A549 (cell line): ENCODE data around the gene LAGE3. TPM values are rescaled to one million over a fixed set of nuclear protein-coding genes. Genes with fewer than 3 reads are reported as not detected.

Experiments used
- ATAC-seq, 2 experiments: fragments of 200-7000 bp in 1 of 2; fragments of >200 bp in 1 of 2; cut with Nextera tagmentation in 1 of 2; cut with Tn5 transposase in 1 of 2; 3 replicates each; pipeline versions ENCODE4 v1.8.0 to v1.9.1; 2018 to 2020; ENCODE audit warnings: mild to moderate bottlenecking in 1 of 2, moderate library complexity in 1 of 2
- CTCF ChIA-PET: fragments of 300-600 bp; sonication (Branson Sonifier 250); formaldehyde crosslinking; extraction: SDS; loops from one replicate; lab custom pipeline; 2021; ENCODE audit warnings: antibody characterized with exemption, inconsistent platforms; lab: Yijun Ruan, JAX
- POLR2A ChIA-PET: fragments of 350-600 bp; formaldehyde crosslinking; extraction: SDS; loops from one replicate; lab custom pipeline; 2021; ENCODE audit warnings: antibody characterized with exemption, inconsistent platforms; lab: Yijun Ruan, JAX
- DNase-seq, 2 experiments: peaks; one replicate each; pipeline versions ENCODE4 v3.0.0 to v3.0.0-alpha.2; 2011 to 2016; ENCODE audit warnings: low read depth in 1 of 2, low spot score in 1 of 2
- FAIRE-seq: peaks from 2 replicates; lab custom pipeline; 2011; peaks lifted over from hg19 to GRCh38; lab: Jason Lieb, UNC
- H3K27ac ChIP-seq, 2 experiments: fragments of >200 bp; sonication (Bioruptor Twin); formaldehyde crosslinking; 3 replicates each; pipeline ENCODE4 v1.5.1; 2016 to 2017
- H3K4me1 ChIP-seq: fragments of >200 bp; sonication (Bioruptor Twin); formaldehyde crosslinking; 3 replicates; pipeline ENCODE4 v1.6.1; 2016
- H3K4me2 ChIP-seq: fragments of >200 bp; sonication (Bioruptor Twin); formaldehyde crosslinking; 3 replicates; pipeline ENCODE4 v1.6.1; 2016
- H3K4me3 ChIP-seq: fragments of >200 bp; sonication (Bioruptor Twin); formaldehyde crosslinking; 3 replicates; pipeline ENCODE4 v1.5.1; 2016
- H3K9me3 ChIP-seq: fragments of >200 bp; sonication (Bioruptor Twin); formaldehyde crosslinking; 3 replicates; pipeline ENCODE4 v1.6.1; 2016
- E2F6 ChIP-seq: IDR thresholded peaks from 2 replicates; pipeline ENCODE4 v1.6.1; 2012; ENCODE audit warnings: low read depth, borderline replicate concordance
- EHMT2 ChIP-seq: fragments of 200-600 bp; sonication (generic); IDR thresholded peaks from 2 replicates; pipeline ENCODE4 v1.6.1; 2016; ENCODE audit warnings: antibody characterized with exemption, low read depth, mild to moderate bottlenecking, moderate library complexity
- EP300 ChIP-seq, 2 experiments: fragments of >200 bp; sonication (Bioruptor Twin); formaldehyde crosslinking; IDR thresholded peaks; 2 replicates in 1 of 2; 3 replicates in 1 of 2; pipeline ENCODE4 v1.6.1; 2016 to 2017
- FOXS1 ChIP-seq: fragments of 250-450 bp; sonication (Bioruptor Pico); IDR thresholded peaks from 2 replicates; pipeline ENCODE4 v1.5.0; 2020; ENCODE audit warnings: mild to moderate bottlenecking, moderate library complexity
- HOXA7 ChIP-seq: fragments of 250-450 bp; sonication (Bioruptor Pico); IDR thresholded peaks from 2 replicates; pipeline ENCODE4 v1.5.0; 2020; ENCODE audit warnings: mild to moderate bottlenecking, moderate library complexity
- HOXB5 ChIP-seq: fragments of 250-450 bp; sonication (Bioruptor Pico); IDR thresholded peaks from 2 replicates; pipeline ENCODE4 v1.5.0; 2020; ENCODE audit warnings: mild to moderate bottlenecking, moderate library complexity
- MYC ChIP-seq: IDR thresholded peaks from 2 replicates; pipeline ENCODE4 v1.6.1; 2012; ENCODE audit warnings: mild to moderate bottlenecking, inconsistent platforms, low read length, improper control_type of control experiment, borderline replicate concordance
- NFE2L2 ChIP-seq: fragments of 150-350 bp; conservative IDR thresholded peaks from 2 replicates; pipeline ENCODE4 v1.6.1; 2014; ENCODE audit warnings: low read length
- NR3C1 ChIP-seq: fragments of >200 bp; sonication (Bioruptor Twin); formaldehyde crosslinking; IDR thresholded peaks from 3 replicates; pipeline ENCODE4 v1.6.1; 2017
- PBX3 ChIP-seq: IDR thresholded peaks from 2 replicates; pipeline ENCODE4 v1.6.1; 2012
- POLR2AphosphoS2 ChIP-seq: conservative IDR thresholded peaks from 2 replicates; pipeline ENCODE4 v1.6.1; 2012; ENCODE audit warnings: low read length, improper control_type of control experiment, inconsistent platforms
- RARB ChIP-seq: fragments of 250-450 bp; sonication (Bioruptor Pico); IDR thresholded peaks from 2 replicates; pipeline ENCODE4 v1.8.0; 2021; ENCODE audit warnings: mild to moderate bottlenecking, moderate library complexity
- RNF2 ChIP-seq: fragments of 200-600 bp; sonication (generic); IDR thresholded peaks from 2 replicates; pipeline ENCODE4 v1.6.1; 2016; ENCODE audit warnings: low read depth, mild to moderate bottlenecking, antibody characterized with exemption, moderate library complexity, borderline replicate concordance
- SMC3 ChIP-seq: fragments of >200 bp; sonication (Bioruptor Twin); formaldehyde crosslinking; IDR thresholded peaks from 3 replicates; pipeline ENCODE4 v1.6.1; 2018; ENCODE audit warnings: inconsistent platforms
- USF2 ChIP-seq: fragments of 450-650 bp; IDR thresholded peaks from 2 replicates; pipeline ENCODE4 v1.6.1; 2014; ENCODE audit warnings: antibody characterized with exemption
- ZNF302 ChIP-seq: fragments of 250-450 bp; sonication (Bioruptor Pico); IDR thresholded peaks from 2 replicates; pipeline ENCODE4 v1.9.0; 2021; ENCODE audit warnings: inconsistent platforms, mild to moderate bottlenecking, moderate library complexity
- ZSCAN20 ChIP-seq: fragments of 250-450 bp; sonication (Bioruptor Pico); IDR thresholded peaks from 2 replicates; pipeline ENCODE4 v1.8.0; 2022; ENCODE audit warnings: mild to moderate bottlenecking, moderate library complexity
- WGBS: methylation state at CpG from one replicate; pipeline ENCODE4 v1.1.6; 2017; ENCODE audit errors: missing lambda C conversion rate; 5-methylcytosine and 5-hydroxymethylcytosine counted together
- polyA plus RNA-seq, 4 experiments: library from polyadenylated mRNA; depleted of rRNA in 3 of 4; stranded (reverse); fragments of >200 nt; fragmentation: RNase III in 1 of 4; extraction: RNeasy Plus Mini Kit Qiagen cat#74134 plus additional on column Dnase treatment in 1 of 4; gene quantifications; 2 replicates in 3 of 4; 3 replicates in 1 of 4; pipeline ENCODE4 v1.2.3, GENCODE V29; 2011 to 2017
- TF ChIP-seq, protein P1 (sequence below): fragments of 200-600 bp; sonication (generic); IDR thresholded peaks from 2 replicates; pipeline ENCODE4 v1.6.1; 2016; ENCODE audit warnings: antibody characterized with exemption, mild to moderate bottlenecking, moderate library complexity

The LAGE3 gene
- polyA plus RNA-seq, 2 of the 4 experiments (the other 2 are of a cell fraction), result 20.6 to 49.7 TPM

- H3K27ac ChIP-seq, result peak overlapping the region; percentile 92 to 96
- peak overlapping the region; percentile 99 for H3K4me3 ChIP-seq
- peaks cover 15% of the 10 kb centered on the region for H3K4me1 ChIP-seq
- no peak for TF ChIP-seq ZSCAN20
- TF ChIP-seq, all 56 proteins: peak for 0
- ChIA-PET CTCF (no interaction called here), POLR2A (interaction anchor here (0.7 kb wide), 1 partner anchor 9 kb away, joined by 3 read pairs; no protein-coding TSS in a partner anchor)
- Histone ChIP-seq H3K9me3 (no peaks in the 10 kb centered on the region), H3K4me2 (peak overlapping the region; percentile 99)
- no peak for FAIRE-seq
- 36% methylated on average over 10 of the region's 10 CpGs for WGBS
- DNase-seq, result no peak
- peak; percentile 48 to 54 for ATAC-seq
Measured at GRCh38 chrX:154443479-154443910, 35.6 kb downstream of the LAGE3 start.

GRCh38 chrX:154441984-154442707, 36.9 kb downstream of the LAGE3 start:
- no peak for DNase-seq
- Histone ChIP-seq H3K9me3 (no peaks in the 10 kb centered on the region), H3K27ac (no peak overlapping the region), H3K4me2 (no peak overlapping the region), H3K4me3 (no peak overlapping the region), H3K4me1 (peaks cover 21% of the 10 kb centered on the region)
- ATAC-seq, result no peak
- TF ChIP-seq NR3C1, result no peak
- TF ChIP-seq HOXA7, result no peak
- TF ChIP-seq NFE2L2, result no peak
- TF ChIP-seq, protein P1, sequence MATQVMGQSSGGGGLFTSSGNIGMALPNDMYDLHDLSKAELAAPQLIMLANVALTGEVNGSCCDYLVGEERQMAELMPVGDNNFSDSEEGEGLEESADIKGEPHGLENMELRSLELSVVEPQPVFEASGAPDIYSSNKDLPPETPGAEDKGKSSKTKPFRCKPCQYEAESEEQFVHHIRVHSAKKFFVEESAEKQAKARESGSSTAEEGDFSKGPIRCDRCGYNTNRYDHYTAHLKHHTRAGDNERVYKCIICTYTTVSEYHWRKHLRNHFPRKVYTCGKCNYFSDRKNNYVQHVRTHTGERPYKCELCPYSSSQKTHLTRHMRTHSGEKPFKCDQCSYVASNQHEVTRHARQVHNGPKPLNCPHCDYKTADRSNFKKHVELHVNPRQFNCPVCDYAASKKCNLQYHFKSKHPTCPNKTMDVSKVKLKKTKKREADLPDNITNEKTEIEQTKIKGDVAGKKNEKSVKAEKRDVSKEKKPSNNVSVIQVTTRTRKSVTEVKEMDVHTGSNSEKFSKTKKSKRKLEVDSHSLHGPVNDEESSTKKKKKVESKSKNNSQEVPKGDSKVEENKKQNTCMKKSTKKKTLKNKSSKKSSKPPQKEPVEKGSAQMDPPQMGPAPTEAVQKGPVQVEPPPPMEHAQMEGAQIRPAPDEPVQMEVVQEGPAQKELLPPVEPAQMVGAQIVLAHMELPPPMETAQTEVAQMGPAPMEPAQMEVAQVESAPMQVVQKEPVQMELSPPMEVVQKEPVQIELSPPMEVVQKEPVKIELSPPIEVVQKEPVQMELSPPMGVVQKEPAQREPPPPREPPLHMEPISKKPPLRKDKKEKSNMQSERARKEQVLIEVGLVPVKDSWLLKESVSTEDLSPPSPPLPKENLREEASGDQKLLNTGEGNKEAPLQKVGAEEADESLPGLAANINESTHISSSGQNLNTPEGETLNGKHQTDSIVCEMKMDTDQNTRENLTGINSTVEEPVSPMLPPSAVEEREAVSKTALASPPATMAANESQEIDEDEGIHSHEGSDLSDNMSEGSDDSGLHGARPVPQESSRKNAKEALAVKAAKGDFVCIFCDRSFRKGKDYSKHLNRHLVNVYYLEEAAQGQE, result no peak
- TF ChIP-seq SMC3, result no peak
- TF ChIP-seq FOXS1 (CRISPR knock-in tag), result no peak
- no peak for TF ChIP-seq MYC
- TF ChIP-seq USF2, result no peak
- no peak for TF ChIP-seq ZNF302 (CRISPR knock-in tag)
- no peak for TF ChIP-seq EP300 (IDR thresholded peaks at IDR 0.05)
- no peak for TF ChIP-seq E2F6
- no peak for TF ChIP-seq EHMT2
- no peak for TF ChIP-seq RNF2
- TF ChIP-seq PBX3, result no peak
- ChIA-PET POLR2A (no interaction called here), CTCF (interaction anchor here (1.1 to 1.2 kb wide), 2 partner anchors 13 to 14 kb away, joined by 3 read pairs; partner anchors contain the start of gene ATP6AP1)
- 84% methylated on average over 14 of the region's 21 CpGs for WGBS
- FAIRE-seq, result no peak

- H3K27ac ChIP-seq, result no peak overlapping the region
- FAIRE-seq (no peak), DNase-seq (no peak), ATAC-seq (no peak)
- 99% methylated on average over 8 of the region's 11 CpGs for WGBS
- ChIA-PET CTCF (interaction anchor here (1.1 to 1.2 kb wide), 2 partner anchors 12 to 14 kb away, joined by 3 read pairs; partner anchors contain the start of gene ATP6AP1), POLR2A (no interaction called here)
- H3K4me3 ChIP-seq, result no peak overlapping the region
- TF ChIP-seq POLR2AphosphoS2, result no peak
- no peak for TF ChIP-seq RARB
- TF ChIP-seq HOXB5 (CRISPR knock-in tag), result no peak
- no peak overlapping the region for H3K4me2 ChIP-seq
- H3K4me1 ChIP-seq, result peaks cover 21% of the 10 kb centered on the region
- H3K9me3 ChIP-seq, result no peaks in the 10 kb centered on the region
Measured at GRCh38 chrX:154441564-154441963, 37.5 kb downstream of the LAGE3 start.
